Osteoblast (primary cell): ENCODE data around the gene NUTM2F. TPM values are rescaled to one million over a fixed set of nuclear protein-coding genes. Genes with fewer than 3 reads are reported as not detected.
"Not testable (repeated sequence)": the region's sequence is repeated elsewhere in the genome, so short reads cannot be mapped to it uniquely, and the experiment has no call there.

Experiments
- DNase-seq: peaks from one replicate; pipeline ENCODE4 v3.0.0; 2011; ENCODE audit warnings: low spot score, mixed read lengths; ENCODE audit not compliant: insufficient read length; ENCODE audit errors: missing footprints
- H2AFZ ChIP-seq: 2 replicates; pipeline ENCODE4 v1.6.0; 2011; ENCODE audit warnings: mild to moderate bottlenecking, low read length
- H3K27ac ChIP-seq: 2 replicates; pipeline ENCODE4 v1.5.1; 2011; ENCODE audit warnings: mild to moderate bottlenecking, low read depth, low read length, moderate library complexity
- H3K27me3 ChIP-seq: 2 replicates; pipeline ENCODE4 v1.6.0; 2012; ENCODE audit warnings: mild to moderate bottlenecking, control low read depth, inconsistent platforms, low read length, moderate library complexity; ENCODE audit not compliant: insufficient read depth
- H3K36me3 ChIP-seq: 2 replicates; pipeline ENCODE4 v1.5.1; 2011; ENCODE audit warnings: mild to moderate bottlenecking, low read length, control low read depth, moderate library complexity; ENCODE audit not compliant: insufficient read depth
- H3K4me1 ChIP-seq: 2 replicates; pipeline ENCODE4 v1.5.1; 2011; ENCODE audit warnings: mild to moderate bottlenecking, low read length, control low read depth, moderate library complexity; ENCODE audit not compliant: insufficient read depth
- H3K4me2 ChIP-seq: 2 replicates; pipeline ENCODE4 v1.6.0; 2011; ENCODE audit warnings: mild to moderate bottlenecking, low read length; ENCODE audit not compliant: insufficient read depth
- H3K4me3 ChIP-seq: fragments of 200-600 bp; sonication (generic); 3 replicates; pipeline ENCODE4 v1.5.1; 2012; ENCODE audit warnings: mild to moderate bottlenecking, low read length, inconsistent platforms; ENCODE audit not compliant: insufficient read depth
- H3K79me2 ChIP-seq: 2 replicates; pipeline ENCODE4 v1.6.0; 2012; ENCODE audit warnings: mild to moderate bottlenecking, low read length, control low read depth, inconsistent platforms; ENCODE audit not compliant: insufficient read depth
- H3K9me3 ChIP-seq: 2 replicates; pipeline ENCODE4 v1.5.1; 2011; ENCODE audit warnings: low read depth, low read length, control low read depth
- H4K20me1 ChIP-seq: 2 replicates; pipeline ENCODE4 v1.6.0; 2012; ENCODE audit warnings: mild to moderate bottlenecking, low read length, control low read depth; ENCODE audit not compliant: insufficient read depth
- total RNA-seq: library from RNA; depleted of rRNA; stranded (reverse); fragments of >200 nt; gene quantifications from 2 replicates; pipeline ENCODE4 v1.2.3, GENCODE V29; 2012

NUTM2F gene
- total RNA-seq, 1 donor = not detected

- not testable (repeated sequence) for H3K9me3 ChIP-seq, DNase-seq, H2AFZ ChIP-seq, H3K79me2 ChIP-seq, H3K27me3 ChIP-seq, H3K27ac ChIP-seq, H3K4me2 ChIP-seq, H4K20me1 ChIP-seq, H3K4me1 ChIP-seq, H3K36me3 ChIP-seq, H3K4me3 ChIP-seq
Measured at GRCh38 chr9:94348754-94349153, 20.3 kb upstream of the NUTM2F start.

DNA sequence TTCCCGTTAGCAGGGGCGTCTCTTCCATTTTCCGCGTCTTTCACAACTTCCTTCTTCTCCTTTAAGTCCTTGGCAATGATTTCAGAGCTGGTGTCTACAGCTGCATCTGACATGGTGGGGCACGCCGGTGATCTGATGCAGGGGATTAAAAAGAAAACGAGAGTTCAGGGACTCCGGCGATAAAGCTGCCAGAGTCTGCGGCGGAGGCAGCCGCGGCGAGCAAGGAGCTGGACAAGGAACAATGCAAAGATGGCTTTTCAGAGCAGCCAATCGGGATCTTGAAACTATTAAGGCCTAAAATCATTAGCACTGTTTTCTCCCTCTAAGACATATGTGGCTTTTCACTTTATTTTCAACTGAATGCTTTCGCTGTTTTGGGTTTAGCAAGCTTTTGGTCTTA lies 19.0 kb upstream of the NUTM2F start:
- H3K4me3 ChIP-seq, H3K4me2 ChIP-seq, H3K9me3 ChIP-seq, H3K27ac ChIP-seq, H3K4me1 ChIP-seq, H3K27me3 ChIP-seq, H4K20me1 ChIP-seq, H3K79me2 ChIP-seq, DNase-seq, H3K36me3 ChIP-seq, H2AFZ ChIP-seq: not testable (repeated sequence)

- H3K79me2 ChIP-seq, H3K4me1 ChIP-seq, H3K9me3 ChIP-seq, H3K4me3 ChIP-seq, H2AFZ ChIP-seq, H3K27ac ChIP-seq, H4K20me1 ChIP-seq, H3K36me3 ChIP-seq, H3K4me2 ChIP-seq, DNase-seq, H3K27me3 ChIP-seq: not testable (repeated sequence)
Measured at GRCh38 chr9:94341703-94342102, 13.3 kb upstream of the NUTM2F start.

- H3K79me2 ChIP-seq, H4K20me1 ChIP-seq, H3K4me3 ChIP-seq, DNase-seq, H3K9me3 ChIP-seq, H3K27ac ChIP-seq, H2AFZ ChIP-seq, H3K4me2 ChIP-seq, H3K4me1 ChIP-seq, H3K27me3 ChIP-seq, H3K36me3 ChIP-seq: not testable (repeated sequence)
Measured at GRCh38 chr9:94340750-94341149, 12.3 kb upstream of the NUTM2F start.

GRCh38 chr9:94339657-94340056 lies 11.2 kb upstream of the NUTM2F start:
- H3K9me3 ChIP-seq, H3K4me1 ChIP-seq, H3K36me3 ChIP-seq, H4K20me1 ChIP-seq, H3K27me3 ChIP-seq, H3K27ac ChIP-seq, DNase-seq, H3K79me2 ChIP-seq, H2AFZ ChIP-seq, H3K4me2 ChIP-seq, H3K4me3 ChIP-seq: not testable (repeated sequence)

- not testable (repeated sequence) for H3K79me2 ChIP-seq, H3K4me1 ChIP-seq, H3K4me2 ChIP-seq, H3K4me3 ChIP-seq, H3K27me3 ChIP-seq, H3K27ac ChIP-seq, H2AFZ ChIP-seq, H3K9me3 ChIP-seq, DNase-seq, H3K36me3 ChIP-seq, H4K20me1 ChIP-seq
Measured at GRCh38 chr9:94338723-94339122, 10.3 kb upstream of the NUTM2F start.

DNA sequence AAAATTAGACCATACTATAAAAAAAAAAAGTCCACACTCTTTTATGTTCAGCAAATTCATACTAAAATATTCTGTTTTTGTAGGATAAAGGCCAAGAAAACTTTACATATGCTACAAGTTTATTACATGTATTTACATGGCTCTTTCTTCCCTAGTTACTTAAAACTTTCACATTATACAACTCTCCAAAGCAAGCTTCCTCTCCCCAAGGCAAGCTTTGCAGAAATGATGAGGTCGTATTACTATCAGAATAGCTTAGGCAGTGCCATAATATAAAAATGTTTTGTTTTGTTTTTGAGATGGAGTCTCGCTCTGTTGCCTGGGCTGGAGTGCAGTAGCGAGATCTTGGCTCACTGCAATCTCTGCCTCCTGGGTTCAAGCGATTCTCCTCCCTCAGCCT lies 8.0 kb upstream of the NUTM2F start:
- not testable (repeated sequence) for H4K20me1 ChIP-seq, H3K79me2 ChIP-seq

DNA sequence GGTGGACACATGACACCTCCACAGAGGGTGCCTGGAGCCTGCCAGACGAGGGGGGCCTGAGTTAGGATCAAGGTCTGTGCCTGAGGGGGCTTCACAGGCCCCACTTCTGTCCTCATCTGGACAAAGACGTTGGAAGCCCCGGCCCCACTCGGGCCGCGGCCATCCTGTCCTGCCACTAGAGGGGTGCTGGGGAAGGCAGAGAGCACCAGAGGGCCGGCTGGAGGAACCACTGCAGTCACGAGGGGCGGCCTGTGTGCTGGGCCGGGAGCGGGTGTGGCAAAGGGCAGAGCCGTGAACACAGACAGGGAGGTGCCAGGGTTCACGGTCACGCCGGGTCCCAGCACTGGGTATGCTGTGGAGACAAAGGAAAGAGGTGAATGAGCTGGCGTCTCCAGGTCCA lies 2.9 kb downstream of the NUTM2F start:
- H3K36me3 ChIP-seq, H2AFZ ChIP-seq, H3K79me2 ChIP-seq, H3K27me3 ChIP-seq, H3K4me1 ChIP-seq, H3K27ac ChIP-seq, H4K20me1 ChIP-seq, H3K9me3 ChIP-seq, DNase-seq, H3K4me3 ChIP-seq, H3K4me2 ChIP-seq: not testable (repeated sequence)

More for the DNA sequence above, 8.0 kb upstream of the NUTM2F start:
- H3K4me2 ChIP-seq, H3K27me3 ChIP-seq, H3K4me3 ChIP-seq, H2AFZ ChIP-seq, H3K4me1 ChIP-seq, H3K9me3 ChIP-seq, H3K27ac ChIP-seq, DNase-seq, H3K36me3 ChIP-seq: not testable (repeated sequence)

GRCh38 chr9:94323153-94323798 lies 5.2 kb downstream of the NUTM2F start:
- H2AFZ ChIP-seq, H3K27ac ChIP-seq, H3K27me3 ChIP-seq, H3K4me2 ChIP-seq, H4K20me1 ChIP-seq, H3K36me3 ChIP-seq, H3K79me2 ChIP-seq, DNase-seq, H3K9me3 ChIP-seq, H3K4me1 ChIP-seq, H3K4me3 ChIP-seq: not testable (repeated sequence)
